ENCODE data around the gene KAT5.
"Not testable (repeated sequence)": the region's sequence is repeated elsewhere in the genome, so short reads cannot be mapped to it uniquely, and the experiment has no call there.

The KAT5 gene

DNA sequence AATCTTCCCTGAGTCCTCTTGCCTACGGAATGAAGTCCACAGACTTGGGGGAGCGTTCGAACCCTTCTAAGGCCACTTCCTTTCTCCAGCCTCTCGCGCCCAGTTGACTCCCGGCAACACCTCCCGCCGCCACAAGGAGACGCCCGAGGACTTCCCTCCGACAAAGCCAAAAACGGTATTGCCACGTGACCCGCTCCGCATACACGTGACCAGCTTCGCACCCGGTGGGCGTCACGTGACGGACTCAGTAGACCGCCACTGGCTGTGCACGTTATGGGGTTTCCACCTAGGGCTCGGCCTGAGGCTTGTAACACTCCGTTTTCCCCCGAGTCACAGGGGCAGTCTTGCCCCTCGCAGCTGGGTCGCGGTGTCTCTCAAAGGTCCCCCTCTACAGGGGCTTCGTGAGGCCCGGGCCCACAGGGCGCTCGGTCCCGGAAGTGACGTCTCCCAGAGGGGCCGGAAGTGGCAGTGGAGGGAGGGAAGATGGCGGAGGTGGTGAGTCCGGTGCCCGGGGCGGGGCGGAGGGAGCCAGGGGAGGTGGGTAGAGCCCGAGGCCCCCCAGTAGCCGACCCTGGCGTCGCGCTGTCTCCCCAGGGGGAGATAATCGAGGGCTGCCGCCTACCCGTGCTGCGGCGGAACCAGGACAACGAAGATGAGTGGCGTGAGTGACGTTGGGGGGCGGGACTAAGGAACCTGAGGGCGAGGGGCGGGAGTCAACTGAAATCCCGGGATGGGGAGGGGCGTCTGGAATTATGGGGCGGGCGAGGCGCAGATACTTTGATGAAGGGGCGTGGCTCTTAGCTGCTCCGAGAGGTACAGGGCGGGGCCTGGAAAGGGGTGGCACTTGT lies at the start of gene KAT5:
Gene KAT5, plus strand, starts transcription at position 468 of the 848 bp plus-strand sequence. Its CDS starts 16 bp downstream, at position 484.
- DNase-seq (ENCODE audit: low read depth in 3 of 3), result peak; percentile 95 to 99 (median 98)

GRCh38 chr11:65662799-65663638 lies 49.0 kb upstream of the KAT5 start, which contains the start of gene RELA:
Gene RELA (minus strand): TSS chr11:65662916. CDS start chr11:65662832, 84 bp downstream.
- peak; percentile 71 to 89 (median 83) for DNase-seq (ENCODE audit: low read depth in 3 of 3)

- peak in 1 of 3 experiments; percentile 57 for DNase-seq (ENCODE audit: low read depth in 3 of 3)
These were observed 48.3 kb upstream of the KAT5 start for GRCh38 chr11:65663639-65664200.

- DNase-seq (ENCODE audit: low read depth in 3 of 3), result no peak
These were observed 39.7 kb upstream of the KAT5 start for GRCh38 chr11:65672180-65672860.

DNA sequence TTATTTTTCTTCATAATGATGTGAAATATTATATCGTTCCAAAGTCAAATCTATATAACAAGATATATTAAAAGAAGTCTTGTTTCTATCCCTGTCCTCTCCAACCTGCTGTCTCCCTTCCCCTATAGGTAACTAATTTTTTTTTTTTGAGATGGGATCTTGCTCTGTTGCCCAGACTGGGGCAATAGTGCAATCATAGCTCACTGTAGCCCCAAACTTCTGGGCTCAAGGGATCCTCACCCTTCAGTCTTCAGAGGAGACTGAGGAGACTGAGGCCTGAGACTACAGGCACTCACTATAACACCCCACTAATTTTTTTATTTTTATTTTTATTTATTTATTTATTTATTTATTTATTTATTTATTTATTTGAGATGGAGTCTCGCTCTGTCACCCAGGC lies 39.1 kb upstream of the KAT5 start:
- no peak for DNase-seq (ENCODE audit: low read depth in 3 of 3)

DNA sequence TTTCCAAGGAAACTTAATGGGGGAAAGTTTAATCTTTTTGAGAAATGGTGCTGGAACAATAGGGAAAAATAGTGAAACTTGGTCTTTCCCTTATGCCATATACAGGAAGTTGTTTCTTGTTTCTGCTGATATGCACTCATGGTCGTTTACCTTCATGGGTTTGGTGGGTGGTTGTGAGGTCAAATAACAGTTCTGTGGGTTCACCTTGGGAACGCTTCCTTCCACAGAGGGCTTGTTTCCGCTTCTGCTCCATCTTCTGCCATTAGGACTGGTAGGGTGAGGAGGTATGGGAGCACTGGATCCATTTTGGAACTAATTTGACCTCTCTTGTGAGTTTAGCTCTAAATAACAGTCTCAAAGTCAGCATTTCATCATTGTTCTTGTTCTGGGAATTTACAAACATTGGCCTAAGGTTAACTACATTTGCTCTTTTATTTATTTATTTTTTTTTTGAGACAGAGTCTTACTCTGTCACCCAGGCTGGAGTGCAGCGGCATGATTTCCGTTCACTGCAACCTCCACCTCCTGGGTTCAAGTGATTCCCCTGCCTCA lies 31.8 kb upstream of the KAT5 start:
- DNase-seq (ENCODE audit: low read depth in 3 of 3), result no peak

- DNase-seq (ENCODE audit: low read depth in 3 of 3), result not testable (repeated sequence)
These were observed 28.6 kb upstream of the KAT5 start for GRCh38 chr11:65683480-65683879.

DNA sequence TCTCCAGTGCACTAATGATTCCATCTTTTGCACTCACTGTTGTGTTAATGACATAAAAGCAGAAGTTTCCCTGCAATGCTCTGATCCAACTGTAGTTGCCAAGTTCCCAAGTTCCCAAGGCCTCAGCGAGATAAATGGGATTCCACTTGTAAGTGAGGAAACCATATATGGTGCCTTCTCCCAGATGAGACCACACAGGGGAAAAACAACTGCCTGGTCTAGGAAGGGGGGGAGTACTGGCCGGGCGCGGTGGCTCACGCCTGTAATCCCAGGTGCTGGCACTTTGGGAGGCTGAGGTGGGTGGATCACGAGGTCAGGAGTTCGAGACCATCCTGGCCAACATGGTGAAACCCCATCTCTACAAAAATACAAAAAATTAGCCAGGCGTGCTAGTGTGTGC lies 26.1 kb upstream of the KAT5 start:
- no peak for DNase-seq (ENCODE audit: low read depth in 3 of 3)

GRCh38 chr11:65691847-65692246 lies 20.2 kb upstream of the KAT5 start:
- DNase-seq (ENCODE audit: low read depth in 3 of 3), result not testable (repeated sequence)

DNA sequence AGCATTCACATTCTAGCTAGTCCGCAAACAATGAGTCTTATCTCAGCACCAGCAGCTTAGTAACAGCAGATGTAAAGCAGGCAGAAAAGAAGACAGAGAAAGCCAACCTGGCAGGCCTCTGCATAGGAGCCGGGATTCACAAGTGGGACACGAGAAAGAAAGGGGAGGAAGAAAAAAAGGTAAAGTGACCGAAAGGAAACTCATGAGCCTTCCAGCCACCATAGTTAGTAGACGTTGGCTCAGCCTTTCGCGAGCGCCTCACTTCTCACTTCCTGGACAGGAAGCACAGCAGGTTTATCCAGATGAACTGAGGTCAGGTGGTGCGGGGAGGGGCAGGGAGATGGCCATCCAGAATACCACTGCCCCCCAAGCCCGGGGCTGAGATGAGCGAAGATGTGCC lies 19.7 kb upstream of the KAT5 start:
- DNase-seq (ENCODE audit: low read depth in 3 of 3), result no peak

DNA sequence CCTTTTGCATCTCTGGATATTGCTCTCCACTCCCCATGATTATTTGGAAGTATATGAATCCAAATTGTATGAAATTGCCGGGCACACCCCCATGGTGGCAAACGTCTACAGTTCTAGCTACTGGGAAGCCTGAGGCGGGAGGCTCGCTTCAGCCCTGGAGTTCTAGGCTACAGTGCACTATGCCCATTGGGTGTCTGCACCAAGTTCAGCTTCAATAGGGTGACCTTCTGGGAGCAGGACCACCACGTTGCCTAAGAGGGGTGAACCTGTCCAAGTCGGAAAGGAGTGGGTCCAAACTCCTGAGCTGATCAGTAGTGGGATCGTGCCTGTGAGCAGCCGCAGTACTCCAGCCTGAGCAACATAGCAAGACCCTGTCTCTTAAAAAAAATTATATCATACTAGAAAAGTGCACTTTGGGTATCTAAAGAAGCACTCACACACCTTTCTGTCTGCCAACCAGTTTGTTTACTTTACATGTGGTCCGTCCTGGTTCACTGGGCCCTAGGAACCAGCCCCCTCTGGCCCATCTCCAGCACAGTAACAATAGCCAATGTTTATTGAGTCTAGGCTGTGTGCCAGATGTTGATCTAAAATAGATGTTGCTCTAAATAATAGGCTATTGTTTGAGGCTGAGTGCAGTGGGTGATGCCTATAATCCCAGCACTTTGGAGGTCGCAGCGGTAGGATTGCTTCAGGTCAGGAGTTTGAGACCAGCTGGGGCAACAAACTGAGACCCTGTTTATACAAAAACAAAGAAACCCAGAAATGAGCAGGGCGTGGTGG lies 16.4 kb upstream of the KAT5 start:
- DNase-seq (ENCODE audit: low read depth in 3 of 3), result no peak

GRCh38 chr11:65696802-65697552 lies 15.1 kb upstream of the KAT5 start:
- no peak for DNase-seq (ENCODE audit: low read depth in 3 of 3)

DNA sequence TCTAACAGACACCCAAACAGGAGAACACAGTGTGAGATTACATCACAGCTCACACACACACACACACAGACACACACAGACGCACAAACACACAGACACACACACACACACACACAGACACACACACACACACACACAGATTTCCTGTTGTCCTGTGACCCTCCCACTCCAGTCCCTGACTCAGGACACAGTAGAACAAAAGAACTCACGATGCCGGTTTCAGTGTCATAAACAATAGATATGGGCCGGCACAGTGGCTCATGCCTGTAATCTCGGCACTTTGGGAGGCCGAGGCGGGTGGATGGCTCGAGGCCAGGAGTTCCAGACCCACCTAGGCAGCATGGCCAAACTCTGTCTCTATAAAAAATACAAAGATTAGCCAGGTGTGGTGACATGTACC lies 13.8 kb upstream of the KAT5 start:
- DNase-seq (ENCODE audit: low read depth in 3 of 3), result no peak

DNA sequence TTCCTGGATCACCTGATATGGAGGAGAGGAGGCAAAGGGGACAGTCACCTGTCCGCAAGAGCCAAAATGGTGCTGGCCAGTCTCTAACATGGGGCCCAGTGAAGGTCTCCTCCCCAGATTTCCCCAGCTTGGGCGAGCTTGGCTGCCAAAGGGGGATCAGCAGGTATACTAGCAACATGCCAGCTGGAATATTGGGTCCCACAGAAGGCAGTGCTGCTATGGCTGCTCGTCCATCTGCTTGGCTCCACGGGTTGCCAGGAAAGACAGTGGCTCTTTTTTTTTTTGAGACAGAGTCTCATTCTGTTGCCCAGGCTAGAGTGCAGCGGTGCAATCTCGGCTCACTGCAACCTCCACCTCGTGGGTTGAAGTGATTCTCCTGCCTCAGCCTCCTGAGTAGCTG lies 12.7 kb upstream of the KAT5 start:
- DNase-seq (ENCODE audit: low read depth in 3 of 3), result no peak

GRCh38 chr11:65700399-65700798 lies 11.7 kb upstream of the KAT5 start:
- no peak for DNase-seq (ENCODE audit: low read depth in 3 of 3)

GRCh38 chr11:65701686-65702085 lies 10.4 kb upstream of the KAT5 start:
- DNase-seq (ENCODE audit: low read depth in 3 of 3), result no peak

DNA sequence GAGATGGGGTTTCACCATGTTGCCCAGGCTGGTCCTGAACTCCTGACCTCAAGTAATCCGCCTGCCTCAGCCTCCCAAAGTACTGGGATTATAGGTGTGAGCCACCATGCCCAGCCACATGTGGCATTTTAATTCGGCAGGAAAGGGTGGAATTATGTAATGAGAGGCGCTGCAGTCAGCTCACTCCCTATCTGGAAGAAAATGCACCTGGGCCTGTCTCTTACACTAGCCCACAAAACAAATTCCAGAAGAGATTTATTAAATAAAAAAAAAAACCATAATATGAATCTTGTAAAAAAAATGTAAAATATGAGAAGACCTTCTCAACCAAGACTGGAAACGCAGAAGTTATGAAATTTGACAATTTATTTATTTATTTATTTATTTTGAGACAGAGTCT lies 8.2 kb upstream of the KAT5 start:
- no peak for DNase-seq (ENCODE audit: low read depth in 3 of 3)

DNA sequence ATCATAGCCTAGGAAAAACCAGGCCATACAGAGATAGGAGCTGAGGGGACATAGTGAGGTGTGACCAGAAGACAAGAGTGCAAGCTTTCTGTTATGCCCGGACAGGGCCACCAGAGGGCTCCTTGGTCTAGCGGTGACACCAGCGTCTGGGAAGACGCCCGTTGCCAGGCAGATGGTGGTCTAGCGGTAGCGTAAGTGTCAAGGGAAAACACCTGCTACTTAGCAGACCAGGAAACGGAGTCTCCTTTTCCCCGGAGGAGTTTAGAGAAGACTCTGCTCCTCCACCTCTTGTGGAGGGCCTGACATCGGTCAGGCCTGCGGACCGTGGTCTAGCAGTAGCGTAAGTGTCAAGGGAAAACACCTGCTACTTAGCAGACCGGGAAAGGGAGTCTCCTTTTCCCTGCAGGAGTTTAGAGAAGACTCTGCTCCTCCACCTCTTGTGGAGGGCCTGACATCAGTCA lies 5.7 kb upstream of the KAT5 start:
- DNase-seq (ENCODE audit: low read depth in 3 of 3), result peak; percentile 51 to 80 (median 66)

DNA sequence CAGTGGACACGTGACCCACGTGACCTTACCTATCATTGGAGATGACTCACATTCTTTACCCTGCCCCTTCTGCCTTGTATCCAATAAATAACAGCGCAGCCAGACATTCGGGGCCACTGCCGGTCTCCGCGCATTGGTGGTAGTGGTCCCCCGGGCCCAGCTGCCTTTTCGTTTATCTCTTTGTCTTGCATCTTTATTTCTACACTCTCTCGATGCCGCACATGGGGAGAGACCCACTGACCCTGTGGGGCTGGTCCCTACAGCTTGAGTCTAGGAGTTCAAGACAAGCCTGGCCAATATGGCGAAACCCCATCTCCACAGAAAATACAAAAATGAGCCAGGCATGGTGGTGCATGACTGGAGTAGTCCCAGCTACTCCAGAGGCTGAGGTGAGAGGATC lies 5.0 kb upstream of the KAT5 start:
- DNase-seq (ENCODE audit: low read depth in 3 of 3), result not testable (repeated sequence)

DNA sequence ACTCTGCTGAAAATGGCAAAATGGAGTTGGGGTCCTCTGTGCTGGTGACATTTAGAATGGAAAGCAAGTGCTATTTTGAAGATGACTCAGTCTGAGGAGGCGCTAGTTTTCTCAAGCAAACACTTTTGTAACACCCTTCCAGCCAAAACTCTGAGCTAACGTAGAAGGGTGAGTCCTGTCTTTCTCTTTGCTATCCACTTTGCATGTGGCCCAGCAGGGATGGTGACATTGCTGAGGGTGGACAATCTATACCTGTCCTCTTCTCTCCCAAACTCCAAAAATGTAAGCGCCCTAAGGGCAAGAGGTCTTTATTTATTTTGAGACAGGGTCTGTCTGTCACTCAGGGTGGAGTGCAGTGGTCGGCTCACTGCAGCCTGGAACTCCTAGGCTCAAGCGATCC lies 3.6 kb upstream of the KAT5 start:
- no peak for DNase-seq (ENCODE audit: low read depth in 3 of 3)
